Right renal cortex interstitium (tissue), 3 donors: Measurements from ENCODE around the gene TBX1. TPM values are rescaled to one million over a fixed set of nuclear protein-coding genes. Genes with fewer than 3 reads are reported as not detected.
"Not testable (repeated sequence)": the region's sequence is repeated elsewhere in the genome, so short reads cannot be mapped to it uniquely, and the experiment has no call there.

Source experiments
- DNase-seq, 3 donors: peaks; one replicate each; pipeline ENCODE4 v3.0.0-alpha.2; 2013; ENCODE audit warnings: low read depth in 3 of 3, low spot score in 2 of 3
- polyA plus RNA-seq, 3 donors: library from polyadenylated mRNA; unstranded; fragments of 120-200 nt; gene quantifications; one replicate each; pipeline ENCODE4 v1.2.1, GENCODE V29; 2013; ENCODE audit not compliant: insufficient read length in 3 of 3

Gene TBX1
- polyA plus RNA-seq, 3 donors: 0.11 to 0.26 (median 0.14) TPM

DNA sequence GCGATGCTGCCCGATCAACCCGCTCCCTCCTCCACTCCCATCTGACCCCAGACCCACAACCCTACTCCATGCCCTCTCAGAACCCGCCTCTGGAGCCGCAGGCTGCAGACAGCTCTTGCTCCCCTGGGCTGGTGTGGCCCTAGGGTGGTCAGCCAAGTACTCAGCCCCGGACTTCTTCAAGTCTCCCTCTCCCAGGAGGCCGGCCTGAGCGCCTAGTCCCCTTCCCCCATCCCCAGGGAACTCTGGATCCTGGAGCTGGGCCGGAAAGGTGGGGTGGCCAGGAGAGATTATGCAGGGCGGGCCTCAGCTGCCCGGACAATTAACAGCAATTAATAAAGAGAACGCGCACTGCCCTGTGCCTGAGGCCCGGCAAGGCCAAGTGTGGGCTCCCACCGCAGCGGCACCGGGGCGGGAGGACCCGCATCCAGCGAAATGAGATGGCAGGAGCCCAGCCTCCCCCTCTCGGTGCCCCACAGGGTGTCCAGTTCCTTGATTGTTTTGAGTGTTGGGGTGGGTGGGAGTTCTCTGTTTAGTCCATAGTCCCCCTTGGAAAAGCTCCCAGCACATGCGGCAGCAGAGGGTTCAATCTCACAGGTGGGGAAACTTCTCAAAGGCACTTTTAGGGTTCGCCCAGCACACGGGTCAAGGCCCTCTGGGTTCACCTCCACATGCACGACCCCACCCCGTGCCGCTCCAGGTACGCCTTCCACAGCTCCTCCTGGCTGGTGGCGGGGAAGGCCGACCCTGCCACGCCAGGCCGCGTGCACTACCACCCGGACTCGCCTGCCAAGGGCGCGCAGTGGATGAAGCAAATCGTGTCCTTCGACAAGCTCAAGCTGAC is 3.1 kb downstream of the TBX1 start:
- no peak for DNase-seq

DNA sequence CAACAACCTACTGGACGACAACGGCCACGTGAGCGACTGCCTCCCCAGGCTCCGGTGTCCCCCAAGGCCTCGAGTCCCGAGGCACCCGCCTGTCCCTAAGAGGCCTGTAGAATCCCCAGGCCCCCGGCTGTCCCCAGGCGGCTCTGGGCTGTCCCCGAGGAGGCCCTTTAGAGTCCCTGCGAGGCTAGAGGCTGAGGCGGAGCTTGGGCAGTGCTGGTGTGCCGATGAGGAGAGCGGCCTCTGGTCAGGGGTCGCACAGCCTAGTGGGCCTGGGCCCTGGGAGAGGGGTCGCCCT is 3.7 kb downstream of the TBX1 start:
- no peak for DNase-seq

DNA sequence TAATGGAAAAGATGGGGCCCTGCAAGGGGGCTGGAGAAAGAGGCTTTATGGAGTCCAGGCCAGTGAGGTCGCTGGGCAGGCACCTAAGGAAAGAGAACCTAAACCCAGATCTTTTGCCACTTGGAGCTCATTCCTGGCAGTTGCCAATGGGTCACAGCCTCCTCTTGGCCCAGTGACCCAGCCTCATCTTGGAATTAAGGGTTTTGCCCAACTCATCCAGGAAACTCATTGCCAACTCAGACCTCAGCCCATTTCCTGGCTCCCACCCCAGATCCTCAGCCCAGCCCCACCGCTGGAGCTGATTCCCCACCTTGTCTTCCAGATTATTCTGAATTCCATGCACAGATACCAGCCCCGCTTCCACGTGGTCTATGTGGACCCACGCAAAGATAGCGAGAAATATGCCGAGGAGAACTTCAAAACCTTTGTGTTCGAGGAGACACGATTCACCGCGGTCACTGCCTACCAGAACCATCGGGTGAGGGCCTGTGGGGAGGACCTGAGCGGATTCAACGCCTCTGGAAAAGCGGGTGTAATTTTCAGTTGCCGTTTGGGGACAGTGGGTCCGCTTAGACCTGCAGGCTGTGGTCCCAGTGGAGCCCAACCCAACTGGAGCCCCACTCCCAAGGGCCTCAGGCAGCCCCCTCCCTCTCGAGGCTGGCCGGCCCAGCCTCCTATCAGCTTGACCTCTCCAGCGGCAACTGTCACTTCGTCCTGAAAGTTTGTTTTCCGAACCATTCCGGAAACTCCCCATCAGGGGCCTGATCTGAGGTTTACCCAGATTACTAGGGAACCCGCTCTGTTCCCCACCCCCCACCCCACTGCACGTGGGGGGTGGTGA is 4.3 kb downstream of the TBX1 start:
- DNase-seq: no peak

DNA sequence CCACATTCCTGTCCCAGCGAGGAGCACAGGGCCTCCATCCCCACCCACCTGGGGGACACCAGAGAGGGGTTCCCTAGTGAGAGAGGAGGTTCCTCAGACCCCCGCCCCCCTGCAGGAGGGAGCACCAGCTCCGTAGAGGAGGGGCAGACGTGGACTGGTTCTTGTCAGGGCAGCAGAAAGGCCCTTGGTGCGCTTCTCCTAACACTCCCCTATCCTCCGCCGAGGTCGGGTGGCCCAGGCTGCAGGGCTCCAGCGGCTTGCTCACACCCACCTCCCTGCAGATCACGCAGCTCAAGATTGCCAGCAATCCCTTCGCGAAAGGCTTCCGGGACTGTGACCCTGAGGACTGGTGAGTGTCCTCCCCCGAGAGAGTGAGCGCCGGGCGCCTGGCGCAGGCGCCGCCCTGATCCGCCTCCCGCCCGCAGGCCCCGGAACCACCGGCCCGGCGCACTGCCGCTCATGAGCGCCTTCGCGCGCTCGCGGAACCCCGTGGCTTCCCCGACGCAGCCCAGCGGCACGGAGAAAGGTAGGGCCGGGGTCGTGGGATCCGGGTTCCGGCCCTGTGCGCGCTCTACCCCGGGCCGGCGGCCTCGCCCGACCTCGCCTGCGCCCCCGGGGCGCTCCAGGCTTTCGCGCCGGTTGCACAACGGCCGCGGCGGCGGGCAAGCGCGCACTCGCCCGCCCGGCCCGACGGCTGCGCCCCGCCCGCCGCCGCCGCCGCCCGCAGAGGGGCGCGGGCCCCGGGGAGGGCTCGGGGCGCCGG is 5.1 kb downstream of the TBX1 start:
- no peak for DNase-seq

DNA sequence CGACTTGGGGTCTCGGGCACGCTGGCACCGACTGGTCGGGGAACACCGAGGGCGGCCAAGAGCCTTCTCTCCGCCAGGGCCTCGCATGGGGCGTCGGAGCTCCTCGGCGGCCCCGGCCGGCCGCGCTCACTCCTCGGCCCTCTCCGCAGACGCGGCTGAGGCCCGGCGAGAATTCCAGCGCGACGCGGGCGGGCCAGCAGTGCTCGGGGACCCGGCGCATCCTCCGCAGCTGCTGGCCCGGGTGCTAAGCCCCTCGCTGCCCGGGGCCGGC is 5.6 kb downstream of the TBX1 start:
- DNase-seq: no peak

DNA sequence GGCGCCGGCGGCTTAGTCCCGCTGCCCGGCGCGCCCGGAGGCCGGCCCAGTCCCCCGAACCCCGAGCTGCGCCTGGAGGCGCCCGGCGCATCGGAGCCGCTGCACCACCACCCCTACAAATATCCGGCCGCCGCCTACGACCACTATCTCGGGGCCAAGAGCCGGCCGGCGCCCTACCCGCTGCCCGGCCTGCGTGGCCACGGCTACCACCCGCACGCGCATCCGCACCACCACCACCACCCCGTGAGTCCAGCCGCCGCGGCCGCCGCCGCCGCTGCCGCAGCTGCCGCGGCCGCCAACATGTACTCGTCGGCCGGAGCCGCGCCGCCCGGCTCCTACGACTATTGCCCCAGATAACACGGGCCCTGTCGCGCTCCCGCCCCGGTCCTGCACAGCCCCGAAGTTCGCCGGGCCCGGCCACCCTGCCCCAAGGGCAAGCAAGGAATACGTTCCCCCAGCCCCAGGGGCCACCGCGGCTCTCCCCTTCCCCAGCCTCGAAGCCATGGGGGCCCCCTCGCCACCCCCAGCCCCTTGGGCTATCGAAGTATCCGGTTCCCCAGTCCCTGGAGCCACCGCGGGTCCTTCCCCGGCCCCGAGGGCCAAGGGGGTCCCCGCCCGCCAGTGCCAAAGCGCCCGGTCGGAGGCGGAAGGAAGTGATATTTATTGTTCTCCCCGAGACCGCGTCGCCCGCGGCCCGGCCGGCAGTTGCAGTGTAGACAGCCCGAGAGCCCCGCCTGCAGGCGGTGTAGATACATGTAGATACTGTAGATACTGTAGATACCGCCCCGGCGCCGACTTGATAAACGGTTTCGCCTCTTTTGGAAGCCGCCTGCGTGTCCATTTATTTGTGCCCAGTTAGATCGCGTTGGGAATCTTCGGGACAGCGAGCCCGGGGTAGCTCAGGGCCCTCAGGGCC is 6.2 kb downstream of the TBX1 start:
- no peak for DNase-seq

DNA sequence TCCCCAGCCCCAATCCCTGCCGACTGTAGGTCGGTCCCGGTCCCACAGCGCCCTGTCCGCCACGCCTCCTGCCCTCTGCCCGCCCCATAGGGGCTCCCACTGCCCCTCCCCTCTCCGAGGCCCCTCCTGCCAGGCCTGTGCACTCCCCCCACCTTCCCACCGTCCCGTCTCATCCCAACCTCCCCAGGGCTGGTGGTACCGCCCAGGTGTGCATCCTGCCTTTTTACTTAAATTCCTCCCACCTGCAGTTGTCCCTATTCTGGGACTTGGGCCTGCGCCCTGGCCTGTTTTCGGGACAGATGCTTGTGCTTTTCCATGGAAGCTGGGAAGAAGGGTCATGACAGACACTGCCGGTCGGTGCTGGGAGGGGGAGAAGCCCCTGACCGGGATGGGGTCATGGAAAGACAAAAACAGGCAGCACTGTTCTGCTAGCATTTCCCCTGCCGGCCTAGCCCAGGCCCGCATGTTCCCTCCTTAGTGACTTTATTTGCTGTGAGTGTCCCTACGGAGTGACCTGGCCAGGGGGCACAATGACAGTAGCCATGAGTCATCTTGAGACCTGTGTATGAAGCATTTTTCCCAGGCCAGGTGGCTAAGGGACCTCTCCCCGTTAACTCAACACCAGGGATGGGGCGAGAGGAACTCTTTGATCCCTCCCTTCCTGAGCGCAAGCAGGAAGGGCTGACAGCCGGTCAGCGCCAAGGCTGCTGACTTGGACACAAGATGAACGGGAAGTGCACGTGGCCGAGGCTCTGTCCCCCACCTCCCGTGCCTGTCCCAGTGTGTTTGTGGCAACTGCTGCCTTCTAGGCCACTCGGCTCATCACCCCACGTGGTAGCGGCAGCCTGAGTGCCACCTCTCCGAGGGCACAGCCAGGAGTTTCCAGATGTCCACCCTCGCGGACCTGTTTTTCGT is 7.1 kb downstream of the TBX1 start:
- no peak for DNase-seq

DNA sequence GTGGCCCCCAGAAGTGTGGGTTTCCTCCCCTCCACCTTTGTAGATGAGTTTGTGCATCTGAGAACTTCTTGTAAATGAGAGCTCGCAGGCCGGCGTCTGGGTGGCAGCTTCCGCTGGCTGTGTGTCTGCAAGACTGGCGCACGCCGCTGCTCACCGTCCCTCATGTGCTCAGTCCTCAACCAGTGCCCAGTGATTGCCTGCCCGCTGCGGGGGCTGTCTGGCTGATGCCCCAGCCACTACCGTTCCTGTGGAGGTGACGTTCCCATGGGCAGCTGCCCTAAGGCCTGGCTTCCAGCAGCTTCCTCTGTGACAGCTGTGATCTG is 8.8 kb downstream of the TBX1 start:
- no peak for DNase-seq

DNA sequence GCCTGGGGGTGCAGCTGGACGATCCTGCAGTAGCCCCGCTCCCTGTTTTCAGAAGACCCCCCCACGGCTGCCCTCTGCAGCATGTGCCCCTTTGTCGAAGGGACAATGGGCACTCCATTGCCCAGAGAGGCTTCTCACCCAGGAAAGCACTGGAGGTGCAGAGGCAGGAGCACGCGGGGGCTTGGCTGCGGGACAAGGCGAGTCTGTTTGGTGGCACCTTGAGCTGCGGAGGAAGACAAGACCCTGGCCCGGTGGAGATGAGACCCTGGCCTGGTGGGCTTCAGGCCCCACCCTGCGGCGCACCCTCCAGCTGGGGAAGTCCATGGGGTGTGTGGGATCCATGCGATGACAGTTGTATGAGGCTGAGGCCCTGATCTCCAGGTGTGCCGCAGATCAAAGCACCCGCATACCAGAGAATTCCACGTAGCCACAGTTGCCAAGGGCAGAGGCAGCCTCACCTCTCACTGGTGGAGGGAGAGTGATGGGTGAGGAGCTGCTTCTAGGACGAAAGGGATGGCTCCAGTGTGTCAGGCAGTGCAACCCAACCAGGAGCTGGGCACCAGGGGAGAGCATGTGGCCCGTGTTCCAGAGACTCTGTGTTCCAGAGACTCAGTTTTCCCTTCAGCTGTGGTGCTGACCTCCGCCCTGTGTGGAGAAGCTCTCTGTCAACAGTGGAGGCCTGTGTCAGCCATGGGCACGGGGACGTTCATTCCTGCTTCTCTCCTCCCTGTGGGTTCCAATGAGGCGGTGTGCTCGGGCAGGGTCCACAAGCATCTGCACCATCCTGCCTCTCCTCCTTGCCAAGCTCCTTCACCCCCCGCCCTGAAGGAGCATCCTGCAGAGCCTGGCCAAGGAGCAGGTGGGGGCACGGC is 10.0 kb downstream of the TBX1 start:
- DNase-seq: no peak

DNA sequence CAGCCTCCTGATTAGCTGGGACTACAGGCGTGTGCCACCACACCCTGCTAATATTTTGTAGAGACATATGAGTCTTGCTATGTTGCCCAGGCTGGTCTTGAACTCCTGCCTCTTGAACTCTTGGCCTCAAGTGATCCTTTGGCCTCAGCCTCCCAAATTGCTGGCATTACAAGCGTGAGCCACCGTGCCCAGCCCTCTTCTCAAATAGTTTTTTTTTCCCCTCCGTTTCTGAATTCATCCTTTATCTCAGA is 11.8 kb downstream of the TBX1 start:
- no peak for DNase-seq

DNA sequence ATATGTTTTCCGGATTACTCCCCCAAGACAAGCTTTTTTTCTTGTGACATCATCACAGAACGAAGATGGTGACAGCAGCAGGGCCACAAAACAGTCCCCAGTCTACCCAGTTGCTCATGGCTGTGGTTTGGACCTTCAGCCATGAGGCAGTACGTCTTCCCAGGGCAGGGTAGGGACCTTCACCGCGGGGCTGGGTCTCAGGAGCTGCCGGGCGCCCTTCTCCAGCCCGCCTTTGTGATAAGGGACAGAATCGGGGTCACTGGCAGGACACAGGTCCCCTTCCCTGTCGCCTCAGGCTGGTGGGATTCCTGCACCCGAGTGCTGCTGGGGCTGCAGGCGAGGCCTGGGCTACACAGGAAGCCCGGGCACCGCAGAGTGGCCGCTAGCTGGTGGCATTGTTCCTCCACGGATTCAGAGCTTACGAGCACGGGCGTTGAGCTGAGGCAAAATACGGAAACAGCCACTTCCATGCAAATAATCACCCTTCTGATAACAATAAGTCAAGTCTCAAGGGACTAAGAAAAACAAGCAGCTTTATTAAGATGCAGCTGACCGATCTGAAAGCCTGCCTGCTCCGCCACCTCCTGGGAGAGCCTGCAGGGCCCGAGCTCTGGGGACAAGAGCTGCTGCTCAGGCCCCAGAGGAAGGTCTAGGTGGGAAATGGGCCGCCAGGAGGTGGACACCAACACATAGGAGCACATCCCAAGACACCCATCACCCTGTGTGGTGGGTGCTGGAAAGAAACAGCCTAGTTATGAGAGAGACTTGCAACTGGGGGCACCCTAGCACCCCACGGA is 12.3 kb downstream of the TBX1 start:
- no peak for DNase-seq

DNA sequence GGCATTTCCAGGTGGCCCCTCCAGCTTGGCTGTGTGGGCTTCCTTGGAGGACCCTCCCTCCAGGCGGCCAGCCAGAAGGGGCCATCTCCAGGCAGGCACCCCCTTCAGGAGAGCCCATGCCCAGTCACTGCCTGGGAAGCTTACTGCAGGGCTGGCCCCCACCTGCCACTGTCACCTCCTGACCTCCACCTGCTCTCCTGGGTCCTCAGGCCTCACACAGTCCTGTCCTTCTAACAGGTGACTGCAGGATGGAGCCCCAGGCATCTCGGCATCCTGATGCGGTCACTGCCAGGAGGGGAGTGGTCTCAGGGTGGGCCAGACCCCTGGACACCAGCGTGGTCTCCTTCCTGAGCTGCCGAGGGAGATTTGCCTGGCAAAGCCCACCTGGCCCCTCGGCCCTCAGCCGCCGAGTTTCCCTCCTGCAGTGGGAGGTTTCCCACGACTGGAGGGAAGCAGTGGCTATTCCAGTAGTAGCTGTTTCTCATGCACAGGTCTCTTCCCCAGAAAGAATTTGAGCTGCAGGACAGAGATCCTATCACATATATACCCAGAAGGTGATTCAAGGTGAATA is 13.0 kb downstream of the TBX1 start:
- no peak for DNase-seq

DNA sequence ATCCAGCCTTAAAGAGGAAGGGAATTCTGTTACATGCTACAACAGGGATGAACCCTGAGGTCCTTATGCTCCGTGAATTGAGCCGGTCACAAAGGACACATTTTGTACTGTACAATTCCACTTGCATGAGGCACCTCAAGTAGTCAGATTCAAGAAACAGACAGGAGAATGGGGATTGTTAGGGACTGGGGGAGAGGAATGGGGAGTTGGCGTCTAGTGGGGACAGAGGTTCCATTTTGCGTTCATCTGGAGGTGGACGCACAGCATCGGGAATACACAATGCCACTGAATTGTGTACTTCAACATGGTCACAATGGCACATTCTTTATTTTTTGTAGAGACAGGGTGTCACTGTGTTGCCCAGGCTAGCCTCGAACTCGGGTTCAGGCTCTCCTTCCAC is 14.1 kb downstream of the TBX1 start:
- no peak for DNase-seq

DNA sequence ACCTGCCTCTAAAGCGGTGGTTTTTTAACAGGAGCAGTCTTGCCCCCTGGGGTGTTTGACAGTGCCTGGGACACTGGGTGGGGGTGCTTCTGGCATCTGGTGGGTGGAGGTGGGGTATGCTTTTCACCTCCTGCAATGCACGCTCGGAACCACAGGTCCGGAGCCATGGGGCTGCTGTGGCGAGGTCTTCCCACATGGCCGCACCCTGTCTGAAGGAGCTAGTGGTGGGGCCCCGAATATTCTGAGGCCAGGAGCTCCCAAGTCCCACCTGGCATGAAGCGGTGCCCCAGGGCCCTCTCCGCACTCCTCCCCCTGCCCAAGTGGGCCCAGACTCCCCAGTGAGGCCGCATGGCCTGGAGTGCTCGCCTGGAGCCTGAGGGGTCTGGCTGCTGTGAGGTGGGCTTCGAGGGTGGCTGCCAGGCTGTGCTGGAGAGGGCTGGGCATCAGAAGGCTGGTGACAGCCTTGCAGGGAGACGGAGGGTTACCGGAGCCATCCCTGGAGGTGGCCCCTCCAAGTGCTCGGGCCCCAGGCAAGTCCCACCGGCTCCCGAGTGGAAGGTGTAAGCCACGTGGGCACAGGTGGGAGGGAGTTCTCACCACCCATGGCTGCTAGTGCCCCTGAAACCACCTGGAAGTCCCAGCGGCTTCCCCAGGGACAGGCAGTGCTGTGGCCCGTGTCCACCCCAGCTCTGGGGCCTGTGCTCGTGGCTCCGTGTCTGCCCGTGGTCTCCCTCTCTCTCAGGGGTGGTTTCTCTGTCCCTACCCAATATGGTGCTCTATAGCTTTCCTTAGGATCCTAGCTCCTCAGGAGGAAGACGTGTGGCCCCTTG is 15.1 kb downstream of the TBX1 start:
- no peak for DNase-seq

DNA sequence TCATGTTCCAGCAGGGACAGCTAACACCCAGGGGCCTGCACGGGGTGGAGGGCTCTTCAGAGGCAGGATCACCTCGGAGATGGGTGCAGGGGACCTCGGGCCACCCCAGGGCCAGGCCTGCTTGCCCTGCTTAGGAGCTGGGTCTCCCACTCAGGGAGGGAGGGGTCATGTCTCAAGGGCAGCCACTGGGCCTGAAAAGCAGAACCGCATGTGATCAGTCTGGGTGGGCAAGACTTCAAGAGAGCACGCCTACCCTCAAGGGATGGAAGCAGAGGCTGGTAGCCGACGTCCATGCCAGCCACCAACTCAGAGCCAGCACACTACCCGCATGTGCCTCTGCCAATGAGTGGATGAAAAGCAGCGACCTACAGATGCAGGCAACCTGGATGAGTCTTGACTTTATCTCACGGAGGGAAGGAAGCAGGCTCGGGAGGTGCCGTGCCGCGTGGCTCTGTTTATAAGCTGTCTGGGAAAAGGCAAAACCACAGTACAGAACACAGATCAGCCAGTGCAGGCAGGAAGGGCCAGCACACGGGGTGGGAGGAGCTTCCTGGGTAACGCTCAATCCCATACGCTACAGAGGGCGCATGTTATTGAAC is 16.0 kb downstream of the TBX1 start:
- DNase-seq: no peak

DNA sequence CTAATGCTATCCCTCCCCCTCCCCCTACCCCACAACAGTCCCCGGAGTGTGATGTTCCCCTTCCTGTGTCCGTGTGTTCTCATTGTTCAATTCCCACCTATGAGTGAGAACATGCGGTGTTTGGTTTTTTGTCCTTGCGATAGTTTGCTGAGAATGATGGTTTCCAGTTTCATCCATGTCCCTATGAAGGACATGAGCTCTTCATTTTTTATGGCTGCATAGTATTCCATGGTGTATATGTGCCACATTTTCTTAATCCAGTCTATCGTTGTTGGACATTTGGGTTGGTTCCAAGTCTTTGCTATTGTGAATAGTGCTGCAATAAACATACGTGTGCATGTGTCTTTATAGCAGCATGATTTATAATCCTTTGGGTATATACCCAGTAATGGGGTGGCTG is 16.6 kb downstream of the TBX1 start:
- not testable (repeated sequence) for DNase-seq

DNA sequence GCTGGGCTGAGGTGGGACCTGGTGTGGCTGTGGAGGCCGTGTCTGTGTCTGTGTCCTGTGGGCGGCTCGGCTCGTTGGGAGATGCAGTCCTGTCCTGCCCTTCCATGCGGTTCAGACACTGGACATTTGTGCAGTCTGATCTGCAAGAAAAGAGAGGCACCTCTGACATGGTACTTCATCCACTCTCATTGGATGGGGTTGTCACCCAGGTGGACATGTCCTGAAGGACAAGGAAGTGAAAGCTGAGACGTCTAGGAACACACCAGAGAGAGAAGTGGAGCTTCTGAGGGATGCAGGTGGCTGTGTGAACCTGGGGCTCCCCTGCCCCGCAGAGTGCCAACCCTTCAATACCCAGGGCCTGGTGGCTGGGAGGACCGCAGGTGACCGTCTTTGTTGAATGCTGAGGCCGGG is 18.4 kb downstream of the TBX1 start:
- DNase-seq: no peak
